CD4-positive, CD25-positive, alpha-beta regulatory T cell (primary cell): ENCODE measurements around the gene DNER. TPM values are rescaled to one million over a fixed set of nuclear protein-coding genes. Genes with fewer than 3 reads are reported as not detected.
A peak's percentile ranks its signal among the peaks of the same experiment; 100 is the strongest.

ENCODE experiments used
- ATAC-seq, 2 donors: fragments of 150-1000 bp; cut with Tn5 transposase; one replicate each; pipeline ENCODE4 v1.10.0; 2021; ENCODE audit warnings: low read depth in 2 of 2, moderate number of reproducible peaks in 2 of 2, moderate library complexity in 1 of 2
- DNase-seq, 3 donors: peaks; one replicate each; pipeline versions ENCODE4 v3.0.0 to v3.0.0-alpha.2; 2012 to 2022; ENCODE audit warnings: mixed read lengths in 1 of 3
- H3K27ac ChIP-seq: one replicate; pipeline ENCODE4 v1.7.0; 2013; ENCODE audit warnings: mild to moderate bottlenecking, low read length; ENCODE audit not compliant: insufficient read depth, poor library complexity, severe bottlenecking
- H3K27me3 ChIP-seq: one replicate; pipeline ENCODE4 v1.7.0; 2013; ENCODE audit warnings: low read length; ENCODE audit not compliant: control insufficient read depth, insufficient read depth
- H3K36me3 ChIP-seq: one replicate; pipeline ENCODE4 v1.7.0; 2013; ENCODE audit warnings: mild to moderate bottlenecking, low read length, moderate library complexity; ENCODE audit not compliant: control insufficient read depth, insufficient read depth
- H3K4me1 ChIP-seq: 2 replicates; pipeline ENCODE4 v1.7.0; 2013; ENCODE audit warnings: mild to moderate bottlenecking, low read length; ENCODE audit not compliant: insufficient read depth, control insufficient read depth, poor library complexity, severe bottlenecking
- H3K4me3 ChIP-seq: one replicate; pipeline ENCODE4 v1.7.0; 2013; ENCODE audit warnings: low read depth, mild to moderate bottlenecking, low read length, moderate library complexity
- H3K9me3 ChIP-seq, 2 experiments: 1 replicate in 1 of 2; 2 replicates in 1 of 2; pipeline ENCODE4 v1.7.0; 2013; ENCODE audit warnings: low read length in 2 of 2, mild to moderate bottlenecking in 1 of 2, moderate library complexity in 1 of 2; ENCODE audit not compliant: control insufficient read depth in 2 of 2
- H3K27ac Mint-ChIP-seq, 3 donors: one replicate each; pipeline ENCODE4 v1.8.0; 2020 to 2022; ENCODE audit warnings: mild to moderate bottlenecking in 3 of 3, mixed read lengths in 3 of 3, moderate library complexity in 2 of 3
- H3K27me3 Mint-ChIP-seq: one replicate; pipeline ENCODE4 v1.8.0; 2022; ENCODE audit warnings: mild to moderate bottlenecking, mixed read lengths
- H3K36me3 Mint-ChIP-seq: one replicate; pipeline ENCODE4 v1.8.0; 2020; ENCODE audit warnings: mixed read lengths
- H3K4me1 Mint-ChIP-seq, 4 donors: one replicate each; pipeline ENCODE4 v1.8.0; 2020 to 2022; ENCODE audit warnings: mixed read lengths in 4 of 4, mild to moderate bottlenecking in 1 of 4
- H3K4me3 Mint-ChIP-seq, 4 donors: one replicate each; pipeline ENCODE4 v1.8.0; 2020 to 2022; ENCODE audit warnings: mild to moderate bottlenecking in 4 of 4, mixed read lengths in 4 of 4, moderate library complexity in 3 of 4
- H3K9me3 Mint-ChIP-seq, 7 donors: one replicate each; pipeline ENCODE4 v1.8.0; 2020 to 2022; ENCODE audit warnings: mixed read lengths in 7 of 7, mild to moderate bottlenecking in 3 of 7, moderate library complexity in 2 of 7
- polyA plus RNA-seq, 4 donors: library from polyadenylated mRNA; unstranded; fragments of 300-500 nt; fragmentation: Illumina TruSeq; gene quantifications; one replicate each; pipeline ENCODE4 v1.2.3, GENCODE V29; 2021
- total RNA-seq: library from RNA; stranded (reverse); gene quantifications from one replicate; pipeline ENCODE4 v1.2.3, GENCODE V29; 2022

DNER gene
- total and polyA plus RNA-seq, 5 donors from 2014 or later, result 0.23 TPM; not detected in 4

DNA sequence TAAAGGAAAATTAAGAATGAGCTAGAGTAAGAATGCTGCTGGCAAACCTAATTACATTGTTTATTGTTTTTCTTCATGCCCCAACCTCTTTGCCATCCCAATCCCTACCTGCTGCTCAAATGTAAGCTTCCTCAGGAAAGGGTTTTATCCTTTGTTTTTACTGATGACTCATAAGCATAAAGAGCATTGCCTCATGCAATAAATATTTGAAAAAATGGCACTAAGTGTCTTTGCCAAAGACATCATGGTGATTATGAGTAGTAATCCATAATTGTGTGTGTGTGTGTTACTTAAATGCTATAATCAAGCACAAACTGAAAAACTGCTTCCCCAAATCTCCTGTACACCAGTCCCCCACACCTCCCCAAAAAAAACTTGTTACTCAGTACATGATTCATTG is 53.4 kb downstream of the DNER start:
- Mint-ChIP-seq H3K4me3 (no peak overlapping the region), H3K4me1 (no peaks in the 10 kb centered on the region), H3K9me3 (peaks cover 0 to 4% (median 0%) of the 10 kb centered on the region in 7 donors), H3K27me3 (peaks cover 21% of the 10 kb centered on the region), H3K27ac (no peak overlapping the region), H3K36me3 (no peaks in the 10 kb centered on the region)
- Histone ChIP-seq H3K4me1 (no peaks in the 10 kb centered on the region), H3K4me3 (no peak overlapping the region), H3K9me3 (no peaks in the 10 kb centered on the region), H3K36me3 (no peaks in the 10 kb centered on the region), H3K27ac (no peak overlapping the region), H3K27me3 (peaks cover 6% of the 10 kb centered on the region)
- no peak for ATAC-seq
- no peak for DNase-seq

GRCh38 chr2:229660391-229660790 is 54.0 kb downstream of the DNER start:
- H3K27ac Mint-ChIP-seq, result peak overlapping the region in 1 of 3 donors; percentile 7
- ATAC-seq, result no peak
- H3K4me3 Mint-ChIP-seq, result no peak overlapping the region
- H3K4me1 Mint-ChIP-seq, result no peaks in the 10 kb centered on the region
- H3K36me3 ChIP-seq, result no peaks in the 10 kb centered on the region
- H3K4me1 ChIP-seq, result no peaks in the 10 kb centered on the region
- no peak for DNase-seq
- peaks cover 5% of the 10 kb centered on the region for H3K27me3 ChIP-seq
- H3K27ac ChIP-seq, result no peak overlapping the region
- H3K27me3 Mint-ChIP-seq, result peaks cover 21% of the 10 kb centered on the region
- no peaks in the 10 kb centered on the region for H3K36me3 Mint-ChIP-seq
- H3K9me3 ChIP-seq, result no peaks in the 10 kb centered on the region
- peaks cover 0 to 4% (median 0%) of the 10 kb centered on the region in 7 donors for H3K9me3 Mint-ChIP-seq
- no peak overlapping the region for H3K4me3 ChIP-seq

DNA sequence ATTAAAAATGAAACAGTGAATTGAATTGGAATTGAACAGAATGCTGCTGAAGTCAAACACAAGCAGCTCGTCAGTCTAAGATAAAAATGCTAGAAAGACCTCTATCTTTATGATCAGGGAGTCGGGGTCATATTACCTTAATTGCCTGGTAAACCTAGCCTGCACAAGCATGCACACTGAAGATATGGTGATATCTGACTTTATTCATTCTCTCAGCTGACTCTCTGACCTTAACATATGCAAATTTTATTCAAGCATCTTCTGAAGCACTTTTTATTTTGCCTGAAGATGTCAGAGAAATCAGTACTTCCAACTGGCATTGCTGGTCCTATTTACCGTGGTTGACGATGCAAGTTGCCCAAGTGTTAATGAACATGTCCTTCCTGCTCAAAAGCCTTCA is 56.4 kb downstream of the DNER start:
- H3K36me3 Mint-ChIP-seq, result no peaks in the 10 kb centered on the region
- H3K4me1 ChIP-seq, result no peaks in the 10 kb centered on the region
- no peak overlapping the region for H3K4me3 ChIP-seq
- DNase-seq (no peak), ATAC-seq (no peak)
- peaks cover 5% of the 10 kb centered on the region for H3K27me3 ChIP-seq
- H3K9me3 Mint-ChIP-seq, result peaks cover 0 to 4% (median 0%) of the 10 kb centered on the region in 7 donors
- no peaks in the 10 kb centered on the region for H3K4me1 Mint-ChIP-seq
- H3K9me3 ChIP-seq, result no peaks in the 10 kb centered on the region
- H3K27me3 Mint-ChIP-seq, result peaks cover 24% of the 10 kb centered on the region
- no peak overlapping the region for H3K4me3 Mint-ChIP-seq
- H3K36me3 ChIP-seq, result no peaks in the 10 kb centered on the region
- no peak overlapping the region for H3K27ac ChIP-seq
- no peak overlapping the region for H3K27ac Mint-ChIP-seq

DNA sequence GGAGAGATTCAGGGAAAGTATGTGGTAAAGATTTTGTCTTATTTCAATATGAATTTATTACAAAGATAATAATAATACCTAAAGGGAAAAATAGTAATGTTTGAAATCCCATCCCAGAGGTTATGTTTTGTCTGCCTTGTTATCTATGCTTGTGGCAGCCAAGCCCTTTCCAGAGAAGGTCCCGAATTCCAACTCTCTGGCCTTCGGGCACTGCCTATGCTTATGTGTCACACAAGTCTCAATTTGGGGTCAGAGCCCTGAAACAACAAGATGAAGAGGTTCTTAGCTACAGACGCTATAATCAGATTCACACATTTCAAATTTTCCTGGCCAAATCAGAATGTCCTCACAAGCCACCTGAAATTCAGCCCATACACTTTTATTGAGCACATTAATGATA is 59.9 kb downstream of the DNER start:
- Histone ChIP-seq H3K9me3 (no peaks in the 10 kb centered on the region), H3K27ac (no peak overlapping the region), H3K4me1 (no peaks in the 10 kb centered on the region), H3K4me3 (no peak overlapping the region), H3K27me3 (peaks cover 5% of the 10 kb centered on the region), H3K36me3 (no peaks in the 10 kb centered on the region)
- Mint-ChIP-seq H3K27ac (no peak overlapping the region), H3K27me3 (peaks cover 17% of the 10 kb centered on the region), H3K4me3 (no peak overlapping the region), H3K36me3 (no peaks in the 10 kb centered on the region), H3K9me3 (peaks cover 0 to 4% (median 0%) of the 10 kb centered on the region in 7 donors), H3K4me1 (no peaks in the 10 kb centered on the region)
- DNase-seq, result no peak
- no peak for ATAC-seq

DNA sequence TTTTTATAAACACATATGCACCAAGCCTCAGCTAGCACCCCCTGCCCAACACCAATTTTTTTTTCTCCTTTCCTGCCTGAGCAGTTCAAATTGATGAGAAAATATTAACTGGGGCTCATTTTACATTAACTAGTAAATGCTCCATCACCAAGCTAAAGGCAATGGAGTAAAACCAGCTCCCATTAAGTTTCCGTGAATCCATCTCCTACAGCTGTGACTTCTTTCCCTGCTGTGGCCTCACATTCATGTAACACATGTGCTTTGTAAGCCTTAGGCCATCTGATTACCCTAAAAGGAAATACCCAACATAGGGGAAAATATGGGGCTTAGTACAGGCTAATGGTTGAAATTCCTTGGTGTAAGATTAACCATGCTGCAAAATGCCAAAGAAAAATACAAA is 60.8 kb downstream of the DNER start:
- H3K27ac Mint-ChIP-seq, result no peak overlapping the region
- H3K27me3 ChIP-seq, result peaks cover 5% of the 10 kb centered on the region
- no peaks in the 10 kb centered on the region for H3K4me1 ChIP-seq
- H3K27me3 Mint-ChIP-seq, result peaks cover 21% of the 10 kb centered on the region
- H3K4me3 Mint-ChIP-seq, result no peak overlapping the region
- DNase-seq (no peak), ATAC-seq (no peak)
- no peak overlapping the region for H3K4me3 ChIP-seq
- no peak overlapping the region for H3K27ac ChIP-seq
- H3K4me1 Mint-ChIP-seq, result no peaks in the 10 kb centered on the region
- H3K36me3 Mint-ChIP-seq, result no peaks in the 10 kb centered on the region
- no peaks in the 10 kb centered on the region for H3K9me3 ChIP-seq
- peaks cover 0 to 4% (median 0%) of the 10 kb centered on the region in 7 donors for H3K9me3 Mint-ChIP-seq
- no peaks in the 10 kb centered on the region for H3K36me3 ChIP-seq

DNA sequence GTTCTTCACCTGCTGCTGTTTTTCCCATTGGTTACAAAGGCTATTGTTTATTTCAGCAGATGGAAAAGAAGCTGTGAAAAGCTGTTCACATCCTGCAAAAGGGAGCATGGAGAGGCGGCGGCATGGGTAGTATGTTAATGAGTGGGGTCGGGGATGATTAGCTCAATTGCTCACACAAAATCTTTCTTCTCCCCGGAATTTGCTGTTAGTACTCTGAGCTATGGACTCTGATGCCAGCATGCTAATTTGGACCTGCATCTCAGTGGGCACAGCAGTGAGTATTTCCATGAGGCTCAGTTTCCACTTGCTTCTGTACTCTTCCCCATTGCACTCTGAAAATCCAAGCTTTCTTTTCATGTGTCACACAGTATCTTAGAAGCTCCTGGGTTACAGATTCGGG is 61.6 kb downstream of the DNER start:
- ATAC-seq (no peak), DNase-seq (no peak)
- H3K9me3 Mint-ChIP-seq, result peaks cover 0 to 4% (median 0%) of the 10 kb centered on the region in 7 donors
- Histone ChIP-seq H3K36me3 (no peaks in the 10 kb centered on the region), H3K27ac (no peak overlapping the region), H3K27me3 (peaks cover 3% of the 10 kb centered on the region), H3K4me3 (no peak overlapping the region), H3K4me1 (no peaks in the 10 kb centered on the region), H3K9me3 (no peaks in the 10 kb centered on the region)
- no peak overlapping the region for H3K4me3 Mint-ChIP-seq
- H3K36me3 Mint-ChIP-seq, result no peaks in the 10 kb centered on the region
- no peak overlapping the region for H3K27ac Mint-ChIP-seq
- no peaks in the 10 kb centered on the region for H3K4me1 Mint-ChIP-seq
- peaks cover 21% of the 10 kb centered on the region for H3K27me3 Mint-ChIP-seq

- ATAC-seq (no peak), DNase-seq (no peak)
- Histone ChIP-seq H3K27me3 (no peaks in the 10 kb centered on the region), H3K9me3 (no peaks in the 10 kb centered on the region), H3K4me3 (no peak overlapping the region), H3K4me1 (no peaks in the 10 kb centered on the region), H3K27ac (no peak overlapping the region), H3K36me3 (no peaks in the 10 kb centered on the region)
- no peaks in the 10 kb centered on the region for H3K4me1 Mint-ChIP-seq
- no peak overlapping the region for H3K27ac Mint-ChIP-seq
- H3K9me3 Mint-ChIP-seq, result no peaks in the 10 kb centered on the region
- peaks cover 14% of the 10 kb centered on the region for H3K27me3 Mint-ChIP-seq
- H3K4me3 Mint-ChIP-seq, result no peak overlapping the region
- no peaks in the 10 kb centered on the region for H3K36me3 Mint-ChIP-seq
Measured at GRCh38 chr2:229650901-229651300, 63.5 kb downstream of the DNER start.

- ATAC-seq (no peak), DNase-seq (no peak)
- H3K36me3 ChIP-seq, result no peaks in the 10 kb centered on the region
- Mint-ChIP-seq H3K9me3 (no peaks in the 10 kb centered on the region), H3K27ac (no peak overlapping the region), H3K27me3 (peaks cover 16% of the 10 kb centered on the region), H3K36me3 (no peaks in the 10 kb centered on the region), H3K4me3 (no peak overlapping the region), H3K4me1 (no peaks in the 10 kb centered on the region)
- H3K9me3 ChIP-seq, result no peaks in the 10 kb centered on the region
- no peak overlapping the region for H3K27ac ChIP-seq
- H3K4me3 ChIP-seq, result no peak overlapping the region
- no peaks in the 10 kb centered on the region for H3K4me1 ChIP-seq
- H3K27me3 ChIP-seq, result no peaks in the 10 kb centered on the region
Measured at GRCh38 chr2:229650059-229650458, 64.3 kb downstream of the DNER start.
